Esophagus mucosa (tissue), 1 donor: ENCODE data around the gene PRKN. TPM values are rescaled to one million over a fixed set of nuclear protein-coding genes. Genes with fewer than 3 reads are reported as not detected.
"Not testable (repeated sequence)": the region's sequence is repeated elsewhere in the genome, so short reads cannot be mapped to it uniquely, and the experiment has no call there.

Source experiments
- ATAC-seq: fragments of 200-7000 bp; cut with Tn5 transposase; one replicate; pipeline ENCODE4 v1.9.1; 2020
- total RNA-seq: library from RNA; stranded (reverse); gene quantifications from one replicate; pipeline ENCODE4 v1.2.4, GENCODE V29; 2023
- donor health status: DM: yes; HTN: yes; CAD: no.

PRKN gene
- total RNA-seq, 1 donor from 2014 or later = 2.4 TPM

GRCh38 chr6:161886545-161886944, 841.0 kb downstream of the PRKN start:
- not testable (repeated sequence) for ATAC-seq

GRCh38 chr6:161884782-161885181, 842.8 kb downstream of the PRKN start:
- no peak for ATAC-seq

GRCh38 chr6:161882196-161882765, 845.3 kb downstream of the PRKN start:
- no peak for ATAC-seq

GRCh38 chr6:161880056-161880455, 847.5 kb downstream of the PRKN start:
- ATAC-seq = no peak

- no peak for ATAC-seq
Observed at GRCh38 chr6:161876231-161876630, 851.3 kb downstream of the PRKN start.

- no peak for ATAC-seq
Observed at GRCh38 chr6:161870236-161870901, 857.2 kb downstream of the PRKN start.

GRCh38 chr6:161869491-161869890, 858.1 kb downstream of the PRKN start:
- ATAC-seq = no peak

- no peak for ATAC-seq
Observed at GRCh38 chr6:161866570-161866969, 861.0 kb downstream of the PRKN start.

- not testable (repeated sequence) for ATAC-seq
Observed at GRCh38 chr6:161861061-161861460, 866.5 kb downstream of the PRKN start.

- no peak for ATAC-seq
Observed at GRCh38 chr6:161853657-161854056, 873.9 kb downstream of the PRKN start.

- not testable (repeated sequence) for ATAC-seq
Observed at GRCh38 chr6:161851486-161851885, 876.1 kb downstream of the PRKN start.

- ATAC-seq = no peak
Observed at GRCh38 chr6:161850562-161850961, 877.0 kb downstream of the PRKN start.

- no peak for ATAC-seq
Observed at GRCh38 chr6:161847628-161848027, 879.9 kb downstream of the PRKN start.

GRCh38 chr6:161844804-161845203, 882.8 kb downstream of the PRKN start:
- ATAC-seq = no peak

- no peak for ATAC-seq
Observed at GRCh38 chr6:161843066-161843465, 884.5 kb downstream of the PRKN start.

GRCh38 chr6:161840380-161840779, 887.2 kb downstream of the PRKN start:
- no peak for ATAC-seq

- no peak for ATAC-seq
Observed at GRCh38 chr6:161838306-161839035, 889.1 kb downstream of the PRKN start.

GRCh38 chr6:161837854-161838253, 889.7 kb downstream of the PRKN start:
- peak; percentile 58 for ATAC-seq

GRCh38 chr6:161837449-161837735, 890.2 kb downstream of the PRKN start:
- ATAC-seq = no peak

- ATAC-seq = no peak
Observed at GRCh38 chr6:161836643-161837448, 890.7 kb downstream of the PRKN start.

- ATAC-seq = no peak
Observed at GRCh38 chr6:161835500-161836215, 891.9 kb downstream of the PRKN start.

- ATAC-seq = no peak
Observed at GRCh38 chr6:161834426-161834825, 893.1 kb downstream of the PRKN start.
